ENCODE measurements around the gene FMO1.

DNA sequence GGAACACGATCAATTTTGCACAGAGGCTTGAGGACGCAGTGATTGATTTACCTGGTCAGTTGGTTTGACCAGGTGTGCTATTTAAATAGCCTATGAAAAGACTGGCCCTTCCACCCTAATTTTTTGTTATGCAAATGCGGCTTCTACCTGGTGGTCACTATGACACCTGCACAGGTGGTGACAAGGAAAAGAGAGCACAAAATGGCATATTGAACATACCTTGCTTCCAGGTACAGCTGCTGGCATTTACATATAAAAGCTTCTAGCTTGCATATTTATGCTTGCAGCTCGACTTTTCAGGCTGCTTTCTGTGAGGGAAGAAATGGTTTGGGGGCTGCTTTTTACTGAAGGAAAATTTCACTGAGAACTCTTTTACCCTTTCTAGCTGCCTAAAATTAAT, 50.4 kb downstream of the FMO1 start:
- TF ChIP-seq CTCF (IDR thresholded peaks at IDR 0.05): no peak
- no peak for TF ChIP-seq EZH2 (IDR thresholded peaks at IDR 0.05; ENCODE audit: borderline replicate concordance, insufficient read depth, low read depth, low read length, poor library complexity, severe bottlenecking)

Measured in B cell (primary cell).